Hepatocyte (in vitro differentiated cells): ENCODE measurements around the gene TLNRD1. TPM values are rescaled to one million over a fixed set of nuclear protein-coding genes. Genes with fewer than 3 reads are reported as not detected.

Source experiments
- DNase-seq: peaks from one replicate; pipeline ENCODE4 v3.0.0-alpha.2; 2016; ENCODE audit warnings: low spot score
- H2AFZ ChIP-seq: fragments of 200-600 bp; sonication (generic); 2 replicates; pipeline ENCODE4 v1.6.0; 2016; ENCODE audit warnings: antibody characterized with exemption, mild to moderate bottlenecking
- H3K27ac ChIP-seq: fragments of 200-600 bp; sonication (generic); 2 replicates; pipeline ENCODE4 v1.5.1; 2016; ENCODE audit warnings: mild to moderate bottlenecking
- H3K27me3 ChIP-seq: fragments of 200-600 bp; sonication (generic); 2 replicates; pipeline ENCODE4 v1.6.1; 2016
- H3K36me3 ChIP-seq: fragments of 200-600 bp; sonication (generic); replicated peaks from 2 replicates; pipeline ENCODE4 v1.5.1; 2016; ENCODE audit warnings: low read depth; ENCODE audit not compliant: insufficient read depth
- H3K4me1 ChIP-seq: fragments of 200-600 bp; sonication (generic); 2 replicates; pipeline ENCODE4 v1.5.1; 2016; ENCODE audit warnings: mild to moderate bottlenecking, moderate library complexity; ENCODE audit not compliant: insufficient read depth
- H3K4me2 ChIP-seq: fragments of 200-600 bp; sonication (generic); 2 replicates; pipeline ENCODE4 v1.6.0; 2016
- H3K4me3 ChIP-seq: fragments of 200-600 bp; sonication (generic); 2 replicates; pipeline ENCODE4 v1.5.1; 2016; ENCODE audit warnings: mild to moderate bottlenecking
- H3K79me2 ChIP-seq: fragments of 200-600 bp; sonication (generic); 2 replicates; pipeline ENCODE4 v1.6.0; 2017; ENCODE audit warnings: mild to moderate bottlenecking
- H3K9me2 ChIP-seq: fragments of 200-600 bp; sonication (generic); replicated peaks from 2 replicates; pipeline ENCODE4 v1.6.0; 2017; ENCODE audit warnings: mild to moderate bottlenecking; ENCODE audit not compliant: insufficient read depth
- H3K9me3 ChIP-seq: fragments of 200-600 bp; sonication (generic); 2 replicates; pipeline ENCODE4 v1.5.1; 2016; ENCODE audit warnings: low read depth, mild to moderate bottlenecking
- H4K20me1 ChIP-seq: fragments of 200-600 bp; sonication (generic); 2 replicates; pipeline ENCODE4 v1.6.0; 2016; ENCODE audit warnings: mild to moderate bottlenecking; ENCODE audit not compliant: insufficient read depth, poor library complexity, severe bottlenecking
- EZH2 ChIP-seq: fragments of 200-600 bp; sonication (generic); IDR thresholded peaks from 2 replicates; pipeline ENCODE4 v1.6.1; 2016; ENCODE audit warnings: antibody characterized with exemption, mild to moderate bottlenecking, borderline replicate concordance
- EZH2phosphoT487 ChIP-seq: fragments of 200-600 bp; sonication (generic); IDR thresholded peaks from one replicate; pipeline ENCODE4 v1.6.1; 2018; ENCODE audit warnings: antibody characterized with exemption, mild to moderate bottlenecking, low read depth, moderate library complexity; ENCODE audit not compliant: unreplicated experiment, severe bottlenecking
- WGBS: methylation state at CpG from one replicate; pipeline ENCODE4 v1.1.6; 2016; ENCODE audit warnings: low lambda C conversion rate; ENCODE audit errors: missing lambda C conversion rate; 5-methylcytosine and 5-hydroxymethylcytosine counted together
- polyA plus RNA-seq: library from polyadenylated mRNA; unstranded; fragments of >200 nt; fragmentation: Nextera tagmentation; extraction: Ambion mirVana; gene quantifications from 2 replicates; pipeline ENCODE4 v1.2.1, GENCODE V29; 2016
- total RNA-seq: library from RNA; depleted of rRNA; stranded (reverse); fragments of >200 nt; gene quantifications from 2 replicates; pipeline ENCODE4 v1.2.3, GENCODE V29; 2014
- TF ChIP-seq, protein P1 (sequence below): fragments of 200-600 bp; sonication (generic); IDR thresholded peaks from 2 replicates; pipeline ENCODE4 v1.5.1; 2016; ENCODE audit warnings: antibody characterized with exemption, mild to moderate bottlenecking; ENCODE audit not compliant: poor library complexity

TLNRD1 gene
- total and polyA plus RNA-seq, 2 experiments from 2014 or later: 10.3 to 15.6 TPM

DNA sequence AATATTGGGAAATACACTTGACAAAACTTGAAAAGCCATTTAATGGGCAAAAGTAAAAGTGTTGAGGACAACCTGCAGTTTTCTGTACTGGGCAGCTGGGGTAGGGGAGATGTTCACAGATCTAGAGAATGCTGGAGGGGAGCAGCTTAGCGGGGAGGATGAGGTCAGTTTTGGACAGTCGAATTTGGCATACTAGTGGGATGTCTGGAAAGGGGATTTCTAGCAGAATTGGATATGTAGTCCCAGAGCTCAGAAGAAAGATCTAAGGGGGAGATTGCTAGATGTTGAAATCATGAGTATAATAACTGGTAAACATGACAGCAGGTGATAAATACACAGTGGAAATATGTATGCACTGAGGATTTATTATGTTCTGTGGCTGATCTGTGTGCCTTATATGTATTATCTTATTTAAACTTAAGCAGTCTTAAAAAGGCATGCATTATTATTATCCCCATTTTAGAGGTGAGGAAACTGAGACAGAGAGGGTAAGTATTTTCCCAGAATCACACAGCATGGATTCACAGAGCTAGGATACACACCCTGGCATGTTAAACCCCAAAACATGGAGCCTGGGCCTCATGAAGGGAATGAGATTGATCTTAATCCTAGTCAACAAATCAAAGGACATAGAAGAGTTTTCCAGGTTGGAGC is 42.7 kb downstream of the TLNRD1 start:
- H3K4me1 ChIP-seq: peaks cover 7% of the 10 kb centered on the region
- WGBS: 92% methylated on average over 2 of the region's 2 CpGs
- DNase-seq: no peak
- H3K79me2 ChIP-seq: no peaks in the 10 kb centered on the region
- H2AFZ ChIP-seq: no peak overlapping the region
- H3K4me3 ChIP-seq: no peak overlapping the region
- TF ChIP-seq, protein P1, sequence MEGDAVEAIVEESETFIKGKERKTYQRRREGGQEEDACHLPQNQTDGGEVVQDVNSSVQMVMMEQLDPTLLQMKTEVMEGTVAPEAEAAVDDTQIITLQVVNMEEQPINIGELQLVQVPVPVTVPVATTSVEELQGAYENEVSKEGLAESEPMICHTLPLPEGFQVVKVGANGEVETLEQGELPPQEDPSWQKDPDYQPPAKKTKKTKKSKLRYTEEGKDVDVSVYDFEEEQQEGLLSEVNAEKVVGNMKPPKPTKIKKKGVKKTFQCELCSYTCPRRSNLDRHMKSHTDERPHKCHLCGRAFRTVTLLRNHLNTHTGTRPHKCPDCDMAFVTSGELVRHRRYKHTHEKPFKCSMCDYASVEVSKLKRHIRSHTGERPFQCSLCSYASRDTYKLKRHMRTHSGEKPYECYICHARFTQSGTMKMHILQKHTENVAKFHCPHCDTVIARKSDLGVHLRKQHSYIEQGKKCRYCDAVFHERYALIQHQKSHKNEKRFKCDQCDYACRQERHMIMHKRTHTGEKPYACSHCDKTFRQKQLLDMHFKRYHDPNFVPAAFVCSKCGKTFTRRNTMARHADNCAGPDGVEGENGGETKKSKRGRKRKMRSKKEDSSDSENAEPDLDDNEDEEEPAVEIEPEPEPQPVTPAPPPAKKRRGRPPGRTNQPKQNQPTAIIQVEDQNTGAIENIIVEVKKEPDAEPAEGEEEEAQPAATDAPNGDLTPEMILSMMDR: no peak
- TF ChIP-seq EZH2phosphoT487: no peak
- no peak for TF ChIP-seq EZH2
- H3K9me2 ChIP-seq: no peaks in the 10 kb centered on the region
- H3K4me2 ChIP-seq: no peak overlapping the region
- no peak overlapping the region for H3K27ac ChIP-seq
- no peaks in the 10 kb centered on the region for H4K20me1 ChIP-seq
- no peaks in the 10 kb centered on the region for H3K9me3 ChIP-seq
- H3K27me3 ChIP-seq: no peaks in the 10 kb centered on the region
- no peaks in the 10 kb centered on the region for H3K36me3 ChIP-seq

DNA sequence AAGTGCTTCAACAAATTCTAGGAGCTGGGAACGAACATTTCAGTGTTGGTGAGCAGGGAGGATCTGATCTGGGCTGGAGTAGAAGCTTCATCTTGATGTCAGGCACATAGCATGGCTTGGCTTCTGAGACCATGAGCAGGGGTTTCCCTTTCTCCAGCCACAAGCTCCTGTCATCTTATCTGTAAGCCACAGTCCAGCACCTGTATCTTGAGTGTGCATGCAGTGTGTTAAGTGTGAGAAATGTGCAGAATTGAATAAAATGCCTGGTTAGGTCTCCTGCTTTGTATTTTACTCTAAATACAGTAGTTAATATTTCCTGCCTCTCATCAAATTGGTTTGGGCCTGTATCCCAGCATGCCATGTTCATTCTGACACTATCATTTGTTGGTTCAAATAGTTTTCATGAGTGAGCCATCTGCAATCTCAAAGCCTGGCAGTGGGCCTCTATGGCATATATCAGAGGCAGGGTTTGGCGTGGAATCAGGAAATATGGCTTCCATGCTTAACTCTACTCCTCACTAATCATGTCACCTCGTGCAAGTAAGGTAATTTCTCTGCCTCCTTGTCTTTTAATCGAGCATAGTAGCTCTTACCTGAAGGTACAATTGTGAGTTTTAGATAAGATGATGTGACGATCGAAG is 43.3 kb downstream of the TLNRD1 start:
- no peak for DNase-seq
- H3K4me1 ChIP-seq: peaks cover 1% of the 10 kb centered on the region
- no peak for TF ChIP-seq EZH2
- TF ChIP-seq, protein P1: no peak
- no peak for TF ChIP-seq EZH2phosphoT487
- H3K4me2 ChIP-seq: no peak overlapping the region
- H3K27me3 ChIP-seq: no peaks in the 10 kb centered on the region
- no peak overlapping the region for H3K27ac ChIP-seq
- no peak overlapping the region for H3K4me3 ChIP-seq
- WGBS: 90% methylated on average over 6 of the region's 6 CpGs
- H3K9me2 ChIP-seq: no peaks in the 10 kb centered on the region
- H3K9me3 ChIP-seq: no peaks in the 10 kb centered on the region
- H2AFZ ChIP-seq: no peak overlapping the region
- H3K79me2 ChIP-seq: no peaks in the 10 kb centered on the region
- H3K36me3 ChIP-seq: no peaks in the 10 kb centered on the region
- H4K20me1 ChIP-seq: no peaks in the 10 kb centered on the region

DNA sequence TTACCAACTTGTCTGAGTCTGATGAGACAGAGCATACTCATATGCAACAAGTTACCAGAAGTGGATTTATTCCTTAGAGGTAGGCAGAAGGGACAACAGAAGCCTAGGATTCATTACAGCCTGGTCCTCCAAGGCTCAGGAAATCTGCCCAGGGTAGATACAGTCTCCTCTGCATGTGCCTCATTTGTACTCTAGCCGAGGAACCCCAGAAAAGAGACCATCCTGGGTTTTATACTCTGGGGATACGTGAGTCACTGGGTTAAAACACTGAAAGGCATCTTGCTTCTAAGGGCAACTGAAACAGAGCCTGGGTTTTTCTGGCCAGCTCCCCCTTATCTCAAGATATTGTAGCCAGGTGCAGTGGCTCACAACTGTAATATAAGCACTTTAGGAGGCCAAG is 45.6 kb downstream of the TLNRD1 start:
- H3K9me3 ChIP-seq: no peaks in the 10 kb centered on the region
- TF ChIP-seq, protein P1: no peak
- no peaks in the 10 kb centered on the region for H3K9me2 ChIP-seq
- H4K20me1 ChIP-seq: no peaks in the 10 kb centered on the region
- no peak overlapping the region for H3K4me3 ChIP-seq
- no peak overlapping the region for H3K27ac ChIP-seq
- DNase-seq: no peak
- H3K4me1 ChIP-seq: no peaks in the 10 kb centered on the region
- no peak overlapping the region for H2AFZ ChIP-seq
- no peaks in the 10 kb centered on the region for H3K79me2 ChIP-seq
- no peaks in the 10 kb centered on the region for H3K27me3 ChIP-seq
- 94% methylated on average over 2 of the region's 2 CpGs for WGBS
- no peaks in the 10 kb centered on the region for H3K36me3 ChIP-seq
- H3K4me2 ChIP-seq: no peak overlapping the region
